GM19328 (cell line): ENCODE measurements around the gene PRTN3.

Experiments
- ATAC-seq: cut with Tn5 transposase; IDR thresholded peaks from one replicate; pipeline ENCODE4 v1.9.1; 2021; ENCODE audit warnings: mild to moderate bottlenecking, moderate library complexity; ENCODE audit not compliant: unreplicated experiment

The PRTN3 gene

GRCh38 chr19:861756-862580, 21.2 kb downstream of the PRTN3 start:
- no peak for ATAC-seq

GRCh38 chr19:862581-863314, 21.9 kb downstream of the PRTN3 start:
- ATAC-seq = no peak

- ATAC-seq = no peak
Observed at GRCh38 chr19:863315-863620, 22.5 kb downstream of the PRTN3 start.

DNA sequence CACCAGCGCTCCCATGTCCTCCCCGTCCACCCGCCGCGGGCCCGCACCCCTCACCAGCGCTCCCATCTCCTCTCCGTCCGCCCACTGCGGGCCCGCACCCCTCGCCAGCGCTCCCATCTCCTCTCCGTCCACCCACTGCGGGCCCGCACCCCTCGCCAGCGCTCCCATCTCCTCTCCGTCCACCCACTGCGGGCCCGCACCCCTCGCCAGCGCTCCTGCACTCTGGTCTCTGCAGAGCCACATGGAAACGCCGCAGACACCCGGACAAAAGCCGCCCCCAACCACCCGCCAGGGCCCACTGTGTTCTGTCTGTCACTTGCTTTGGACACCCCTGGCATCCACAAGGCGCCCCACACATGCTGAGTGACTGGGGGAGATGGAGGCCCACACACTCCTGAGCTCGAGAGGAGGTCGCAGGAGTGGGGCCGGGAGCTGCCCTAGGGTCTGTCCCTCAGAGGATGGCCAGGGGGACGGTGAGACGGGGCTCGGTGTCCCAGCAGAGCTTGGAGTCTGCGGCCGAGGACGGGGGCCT, 26.0 kb downstream of the PRTN3 start:
- ATAC-seq = no peak

DNA sequence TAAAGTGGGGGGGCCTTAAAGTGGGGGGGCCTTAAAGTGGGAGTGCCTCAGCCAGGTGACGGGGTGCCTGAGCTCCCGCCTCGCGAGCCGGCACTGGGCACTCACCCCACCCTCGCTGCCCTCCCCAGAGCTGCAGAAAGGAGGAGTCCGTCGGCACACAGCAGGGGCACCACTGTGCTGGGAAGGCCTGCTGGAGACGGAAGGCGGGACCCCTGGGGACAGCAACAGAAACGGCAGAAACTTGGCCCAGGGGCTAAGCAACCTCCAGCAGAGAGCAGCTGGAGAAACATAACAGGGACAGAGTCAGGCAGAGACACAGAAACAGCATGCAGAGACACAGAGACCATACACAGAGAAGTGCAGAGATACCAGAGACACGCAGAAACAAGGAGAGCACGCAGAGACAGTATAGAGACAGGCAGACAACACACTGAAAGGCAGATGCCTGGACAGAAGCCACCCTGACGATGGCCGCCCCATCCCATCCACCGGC, 26.5 kb downstream of the PRTN3 start:
- ATAC-seq = no peak

DNA sequence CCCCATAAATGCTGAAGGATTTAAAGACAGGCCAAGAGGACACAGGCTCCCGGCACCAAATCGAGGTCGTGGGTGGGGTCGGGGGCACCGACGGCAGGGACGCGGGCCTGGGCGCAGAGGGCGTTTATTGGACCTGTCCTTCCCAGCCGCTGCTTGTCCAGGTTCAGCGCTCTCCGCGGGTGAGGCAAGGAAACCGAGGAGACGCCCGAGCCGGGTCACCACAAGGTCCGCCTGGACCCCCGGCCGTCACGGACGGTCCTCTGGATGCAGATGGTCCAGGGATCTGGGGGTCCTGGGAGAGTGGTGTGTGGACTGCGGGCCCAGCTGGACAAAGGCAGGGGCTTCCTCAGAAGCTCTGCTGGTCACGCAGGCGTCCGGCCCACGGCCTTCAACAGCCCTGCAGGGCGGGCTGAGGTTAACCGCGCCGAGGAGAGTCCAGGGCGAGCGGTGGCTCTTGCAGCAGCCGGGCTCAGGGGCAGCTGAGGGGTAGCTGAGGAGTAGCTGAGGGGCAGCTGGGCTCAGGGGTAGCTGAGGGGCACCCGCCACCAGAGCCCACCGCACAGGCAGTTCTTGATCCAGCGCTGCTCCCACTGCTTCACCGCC, 27.2 kb downstream of the PRTN3 start:
- ATAC-seq = no peak

DNA sequence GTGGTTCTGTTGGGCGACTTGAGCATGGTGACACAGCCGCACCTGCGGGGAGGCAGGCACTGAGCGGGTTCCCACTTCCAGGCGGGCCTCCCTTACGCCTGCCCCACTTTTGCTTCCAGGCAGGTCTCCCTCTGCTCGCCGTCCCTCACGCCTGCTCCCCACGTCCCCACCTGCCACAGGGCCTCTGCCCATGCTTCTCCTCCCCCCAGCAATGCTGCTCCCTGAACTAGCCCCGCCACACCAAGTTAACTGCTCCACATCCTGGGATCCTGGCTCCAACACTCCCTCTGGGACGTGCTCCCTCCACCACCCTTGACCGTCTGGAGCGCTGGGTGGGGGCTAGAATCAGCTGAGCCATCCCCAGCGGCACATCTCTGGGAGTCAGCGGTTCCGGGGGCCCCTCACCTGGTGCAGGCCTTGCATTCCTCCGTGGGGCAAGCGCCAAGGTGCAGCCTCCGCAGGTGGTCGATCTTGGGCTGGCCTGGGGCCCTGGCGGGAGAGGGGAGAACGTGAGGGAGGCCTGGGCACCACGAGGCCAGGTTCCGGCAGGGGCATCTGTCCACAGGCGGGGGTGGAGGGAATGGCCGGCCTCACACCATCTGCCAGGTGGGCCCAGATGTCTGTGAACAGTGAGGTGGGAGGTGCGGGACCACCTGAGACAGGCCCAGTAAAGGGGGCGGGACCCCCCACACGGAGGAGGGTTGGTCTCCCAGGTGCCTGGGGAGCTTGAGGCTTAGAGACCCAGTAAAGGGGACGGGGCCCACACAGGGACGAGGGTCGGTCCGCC, 27.9 kb downstream of the PRTN3 start:
- ATAC-seq = no peak

DNA sequence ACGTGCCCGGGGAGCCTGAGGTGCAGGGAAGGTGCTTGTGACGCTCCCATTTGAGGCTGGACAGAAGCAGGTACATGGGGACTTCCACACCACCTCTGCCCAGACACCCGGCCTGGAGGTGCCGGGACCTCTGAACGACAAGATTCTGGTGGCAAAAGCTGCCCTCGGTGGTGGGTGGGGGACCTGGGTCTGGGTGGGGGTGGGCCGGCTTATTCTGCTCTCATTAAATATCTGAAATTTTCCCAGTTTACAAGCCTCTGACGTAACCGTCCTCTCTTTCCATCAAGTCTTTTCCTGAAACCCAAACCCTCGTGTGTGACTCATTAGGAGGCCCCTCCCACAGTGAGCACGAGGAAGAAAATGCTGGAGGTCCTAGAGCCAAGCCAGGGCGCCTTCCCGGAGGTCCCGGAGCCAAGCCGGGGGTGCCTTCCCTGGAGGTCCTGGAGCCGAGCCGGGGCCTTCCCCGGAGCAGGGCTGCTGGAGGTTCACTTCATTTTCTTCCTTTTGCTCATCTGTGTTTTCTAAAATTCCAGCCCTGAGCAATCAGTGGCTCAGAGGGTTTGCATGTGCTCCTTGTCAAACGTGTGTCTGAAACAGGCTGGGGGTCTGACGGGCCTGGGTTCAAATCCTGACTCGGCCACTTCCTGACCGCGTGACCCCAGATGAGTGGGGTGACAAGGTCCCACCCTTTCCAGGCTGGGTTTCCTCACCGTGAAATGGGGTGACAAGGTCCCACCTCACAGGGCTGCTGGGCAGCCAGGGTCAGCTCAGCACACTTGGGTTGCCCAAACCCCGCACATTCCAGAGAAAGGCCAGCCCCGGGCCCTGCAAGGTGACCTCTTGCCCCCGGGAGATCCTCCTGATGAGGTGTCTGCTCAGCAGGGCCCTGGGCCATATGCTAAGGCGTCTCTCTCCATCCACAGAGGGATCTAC, 28.7 kb downstream of the PRTN3 start:
- ATAC-seq = no peak

- no peak for ATAC-seq
Observed at GRCh38 chr19:870314-870713, 29.5 kb downstream of the PRTN3 start.

DNA sequence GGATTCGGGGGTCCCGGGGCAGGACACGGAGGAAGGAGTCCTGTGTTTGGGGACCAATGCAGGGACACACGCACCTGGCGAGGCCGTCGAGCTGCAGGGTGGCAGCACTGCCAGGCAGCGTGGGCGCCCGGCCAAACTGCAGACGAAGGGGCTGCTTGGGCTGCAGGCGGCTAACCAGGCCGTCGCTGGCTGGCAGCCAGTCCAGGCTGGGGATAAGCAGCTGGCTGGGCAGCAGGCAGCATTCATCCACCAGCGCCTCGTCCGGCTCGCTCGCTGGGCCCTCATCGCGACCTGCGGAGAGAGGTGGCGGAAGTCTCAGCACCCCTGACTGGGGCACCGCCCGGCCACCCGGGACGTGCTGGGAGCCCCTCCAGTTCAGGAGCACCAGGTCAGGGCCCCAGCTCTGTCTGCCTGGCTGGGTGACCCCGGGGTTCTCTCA, 30.2 kb downstream of the PRTN3 start:
- no peak for ATAC-seq

GRCh38 chr19:871446-872265, 30.9 kb downstream of the PRTN3 start:
- no peak for ATAC-seq

DNA sequence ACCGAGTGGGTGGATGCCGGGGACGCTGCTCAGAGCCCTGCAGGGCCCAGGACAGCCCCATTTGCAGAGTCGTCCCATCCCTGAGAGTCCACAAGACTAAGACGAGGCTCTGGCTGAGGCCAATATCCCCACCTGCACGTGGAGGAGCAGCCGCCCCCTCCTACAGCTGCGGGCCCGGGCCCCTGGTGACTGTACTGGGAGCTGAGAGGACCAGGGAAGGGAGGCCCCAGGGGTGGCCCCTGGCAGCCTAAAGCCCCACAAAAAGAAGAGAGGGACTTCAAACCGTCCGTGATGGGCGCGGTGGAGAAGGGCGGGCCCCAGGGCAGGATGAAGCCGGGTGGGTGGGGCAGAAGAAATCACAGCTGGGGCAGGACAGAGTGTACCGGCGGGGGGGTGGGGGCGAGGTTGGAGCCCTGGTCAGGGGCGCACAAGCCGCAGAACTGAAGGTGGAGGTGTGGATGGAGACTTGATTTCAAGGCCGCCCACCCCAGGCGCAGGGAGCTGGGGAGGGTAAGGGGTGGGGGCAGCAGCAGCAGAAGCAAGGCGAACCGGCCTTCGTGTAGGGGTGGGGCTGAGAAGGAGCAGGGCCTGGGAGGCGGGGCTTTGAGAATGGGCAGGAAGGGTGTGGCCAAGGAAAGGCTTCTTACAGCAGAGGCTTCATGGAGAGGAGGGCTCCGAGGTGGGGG, 31.6 kb downstream of the PRTN3 start:
- ATAC-seq = no peak

DNA sequence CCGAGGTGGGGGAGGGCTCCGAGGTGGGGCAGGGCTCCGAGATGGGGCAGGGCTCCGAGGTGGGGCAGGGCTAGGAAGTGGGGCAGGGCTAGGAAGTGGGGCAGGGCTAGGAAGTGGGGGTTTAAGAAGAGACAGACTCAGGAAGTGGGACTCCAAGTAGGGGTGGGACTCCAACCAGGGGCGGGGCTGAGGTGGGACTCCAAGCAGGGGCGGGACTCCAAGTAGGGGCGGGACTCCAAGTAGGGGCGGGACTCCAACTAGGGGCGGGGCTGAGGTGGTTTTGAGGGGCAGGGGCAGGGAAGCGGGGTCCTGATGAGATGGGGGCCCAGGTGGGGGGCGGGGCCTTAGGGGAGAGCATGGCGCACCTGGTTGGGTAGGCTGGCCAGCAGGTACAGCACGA, 32.3 kb downstream of the PRTN3 start:
- no peak for ATAC-seq

DNA sequence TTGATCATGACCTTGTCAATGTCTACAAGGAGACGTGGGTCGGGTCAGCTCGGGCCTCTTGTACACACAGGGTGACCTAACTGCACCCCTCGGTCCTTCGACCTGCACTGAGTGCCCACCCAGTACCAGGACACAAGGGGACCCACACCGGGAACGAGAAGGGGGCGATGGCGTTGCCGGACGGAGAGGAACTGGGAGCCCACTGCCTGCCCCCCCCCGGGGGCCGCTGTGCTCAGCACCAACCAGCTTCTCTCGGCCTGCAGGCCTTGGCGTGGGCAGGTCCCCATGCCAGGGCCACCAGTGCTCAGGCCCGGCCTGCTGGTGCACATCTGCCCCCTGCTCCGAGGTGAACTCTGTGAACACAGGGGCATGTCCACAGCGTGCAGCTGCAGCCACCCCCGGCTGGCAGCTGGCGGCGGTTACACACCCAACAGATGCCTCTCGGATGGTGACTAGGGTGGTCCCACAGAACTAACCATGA, 32.8 kb downstream of the PRTN3 start:
- no peak for ATAC-seq

DNA sequence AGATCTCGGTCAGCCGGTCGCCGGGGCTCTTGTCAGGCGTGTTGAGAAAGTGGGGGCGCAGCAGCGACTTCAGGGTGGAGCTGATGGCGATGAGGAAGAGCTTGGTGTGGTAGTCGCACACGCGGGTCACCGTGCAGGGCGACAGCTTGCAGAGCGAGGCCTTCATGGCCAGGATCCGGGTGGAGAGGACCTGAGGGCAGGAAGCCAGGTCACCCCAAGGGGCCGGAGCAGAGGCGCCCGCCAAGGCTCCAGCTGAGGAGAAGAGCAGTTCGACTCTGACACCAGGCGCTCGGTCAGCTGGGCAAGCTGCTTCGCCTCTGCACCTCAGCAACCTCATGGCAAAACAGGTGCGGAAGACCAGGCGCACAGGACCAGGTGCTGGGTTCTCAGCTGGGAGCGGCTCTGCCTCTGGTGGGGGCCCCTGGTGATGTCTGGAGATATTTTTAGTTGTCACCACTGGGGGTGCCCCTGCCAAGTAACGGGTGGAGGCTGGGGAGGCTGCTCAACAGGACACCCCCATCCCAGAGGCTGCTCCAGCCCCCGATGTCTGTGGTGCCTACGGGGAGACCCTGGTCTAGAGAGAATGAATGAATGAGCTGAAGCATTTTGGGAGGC, 34.6 kb downstream of the PRTN3 start:
- ATAC-seq = no peak

DNA sequence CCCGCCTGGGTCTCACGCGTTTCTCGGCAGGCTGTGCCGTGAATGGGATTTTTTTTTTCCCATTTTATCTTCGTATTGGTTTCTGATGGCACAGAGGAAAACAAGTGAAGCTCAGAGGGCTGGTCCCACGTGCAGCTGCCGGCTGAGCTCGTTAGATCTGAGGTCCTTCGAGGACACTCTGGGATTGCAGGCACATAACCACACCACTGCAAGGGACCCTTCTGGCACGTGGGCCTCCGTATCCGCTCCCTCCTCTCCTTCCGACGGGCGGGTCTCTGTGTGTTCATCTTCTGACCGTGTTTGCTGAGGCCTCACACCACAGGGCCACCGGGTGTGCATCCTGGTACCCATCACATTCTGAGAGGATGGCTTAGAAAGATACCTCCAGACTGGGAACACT, 35.3 kb downstream of the PRTN3 start:
- no peak for ATAC-seq

- ATAC-seq = no peak
Observed at GRCh38 chr19:876780-877314, 36.0 kb downstream of the PRTN3 start.
